Posterior cingulate gyrus (tissue), 11 donors: ENCODE measurements around the gene LAMA4.

Experiments used
- DNase-seq, 10 donors: peaks; one replicate each; pipeline versions ENCODE4 v3.0.0 to v3.0.0-alpha.2; 2020 to 2021; ENCODE audit warnings: mixed read lengths in 3 of 10
- intact Hi-C: fragments of 100-400 bp; cut with DNase I; formaldehyde crosslinking; loops from one replicate; pipeline ENCODE4 v1.15.1; 2023

LAMA4 gene

DNA sequence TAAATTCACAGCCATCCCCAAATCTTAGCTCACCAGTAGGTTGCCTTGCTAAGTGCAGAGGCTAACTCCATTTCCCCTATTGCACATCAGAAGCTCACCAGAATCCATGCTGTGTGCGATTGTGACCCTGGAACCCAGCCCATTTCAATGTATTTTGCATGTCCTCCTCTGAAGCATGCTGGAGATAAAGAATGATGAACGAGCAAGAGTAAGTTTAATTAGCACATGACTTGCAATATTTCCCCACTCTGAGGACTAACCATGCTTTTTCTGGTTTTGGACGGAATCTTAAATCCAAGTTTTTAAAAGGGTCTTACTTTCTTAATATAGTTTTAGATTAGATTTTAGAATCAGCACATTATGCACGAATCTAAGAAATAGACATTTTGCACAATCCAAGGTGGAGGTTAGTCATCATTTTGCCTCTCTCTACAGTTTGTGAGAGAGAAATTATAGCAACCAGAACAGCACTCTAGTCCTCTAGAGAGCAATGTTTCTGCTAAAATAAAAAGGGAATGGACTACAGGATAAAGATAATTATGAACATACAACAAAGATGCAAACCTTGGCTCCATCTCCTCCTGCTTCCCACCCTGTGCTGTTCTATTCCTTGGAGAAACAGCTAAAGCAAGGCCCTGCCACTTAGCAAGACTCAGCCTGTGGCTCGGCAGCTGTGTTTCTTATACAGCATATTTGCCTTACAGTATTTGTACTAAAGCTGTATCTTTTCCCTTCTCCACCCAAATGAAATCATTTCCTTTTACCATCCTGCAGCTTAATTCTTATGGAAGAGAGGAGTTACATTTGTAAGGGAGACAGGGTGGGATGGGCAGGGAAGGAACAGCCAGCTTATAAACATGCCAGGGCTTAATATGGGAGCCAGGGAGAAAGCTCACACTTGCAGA is 24.9 kb upstream of the LAMA4 start:
- peak in 4 of 10 donors; percentile 19 to 82 (median 60) for DNase-seq
- intact Hi-C loops, result no loop called here

DNA sequence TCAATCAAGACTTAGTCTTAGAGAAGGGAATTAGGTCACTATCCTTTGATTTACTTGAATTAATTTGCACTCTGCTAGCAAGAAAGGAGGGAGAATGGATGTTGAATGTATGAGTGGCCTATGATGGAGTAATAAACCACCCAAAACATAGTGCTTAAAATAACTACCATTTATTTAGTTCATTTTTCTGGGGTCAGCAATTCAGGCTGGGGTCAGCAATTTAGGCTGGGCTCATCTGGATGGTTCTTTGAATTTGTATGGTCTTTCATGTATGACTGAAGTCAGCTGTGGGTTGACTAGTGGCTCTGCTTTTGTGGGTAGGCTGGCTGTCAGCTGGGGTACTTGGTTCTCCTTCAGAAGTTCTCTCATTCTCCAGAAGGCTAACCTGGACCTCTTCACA is 21.0 kb upstream of the LAMA4 start:
- DNase-seq, result no peak

DNA sequence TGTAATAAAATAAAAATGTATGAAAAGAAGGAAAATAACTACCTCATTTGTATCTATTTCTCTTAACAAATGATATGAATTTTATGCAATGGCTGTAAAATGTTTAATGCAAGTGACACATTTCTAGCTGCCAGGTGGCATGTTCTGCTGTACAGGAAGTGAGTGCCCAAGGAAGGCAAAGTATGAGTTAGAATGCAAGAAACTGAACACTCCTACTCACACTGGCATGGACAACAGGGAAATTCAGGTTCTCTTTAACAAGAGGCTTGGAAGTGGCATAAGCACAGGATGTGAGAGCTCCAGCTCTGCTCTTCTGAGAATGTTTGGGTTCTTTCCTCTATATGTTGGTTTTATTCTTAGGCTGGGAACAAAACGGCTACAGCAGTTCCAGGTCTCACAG is 20.4 kb upstream of the LAMA4 start:
- intact Hi-C loops, result no loop called here
- DNase-seq, result peak in 2 of 10 donors; percentile 13 to 24

More for the DNA sequence above, 21.0 kb upstream of the LAMA4 start:
- intact Hi-C loops, result no loop called here

DNA sequence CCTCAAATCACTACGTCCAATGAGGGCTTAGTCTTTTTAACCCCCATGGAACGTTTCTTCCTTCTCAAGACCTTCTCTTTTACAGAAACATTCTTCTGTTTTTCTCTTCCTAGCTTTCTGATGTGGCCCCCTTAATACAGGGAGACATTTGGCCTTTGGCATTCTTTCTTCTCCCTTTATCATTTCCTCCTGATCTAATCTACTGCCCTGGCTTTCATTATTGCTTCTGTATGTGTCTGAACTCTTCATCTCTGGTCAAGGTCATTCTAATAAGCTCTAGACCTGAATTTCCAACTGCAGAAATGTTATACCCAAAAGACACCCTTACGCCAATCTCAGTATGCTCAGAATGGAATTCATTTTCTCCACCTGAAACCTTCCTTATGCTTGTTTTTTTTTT is 18.4 kb upstream of the LAMA4 start:
- DNase-seq, result no peak
- intact Hi-C loops, result no loop called here

DNA sequence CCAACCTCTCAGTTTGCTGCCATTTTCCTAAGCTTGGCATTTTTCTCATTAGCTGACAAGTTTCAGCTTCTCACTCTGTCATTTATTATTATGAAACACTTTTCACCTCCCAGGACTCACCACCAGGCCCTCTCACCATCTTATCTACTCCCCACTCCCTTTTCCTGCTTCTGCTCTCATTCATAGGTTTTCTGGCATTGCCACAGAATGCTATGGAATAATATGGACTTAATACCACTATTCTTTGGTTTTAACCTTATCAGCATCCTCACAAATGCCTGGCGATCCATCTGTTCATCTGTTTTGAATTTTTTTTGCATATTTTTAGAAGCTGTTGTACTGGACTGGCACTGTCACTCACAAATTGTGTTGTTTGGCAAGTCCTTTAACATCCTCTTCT is 16.4 kb upstream of the LAMA4 start:
- intact Hi-C loops, result no loop called here
- DNase-seq, result no peak

DNA sequence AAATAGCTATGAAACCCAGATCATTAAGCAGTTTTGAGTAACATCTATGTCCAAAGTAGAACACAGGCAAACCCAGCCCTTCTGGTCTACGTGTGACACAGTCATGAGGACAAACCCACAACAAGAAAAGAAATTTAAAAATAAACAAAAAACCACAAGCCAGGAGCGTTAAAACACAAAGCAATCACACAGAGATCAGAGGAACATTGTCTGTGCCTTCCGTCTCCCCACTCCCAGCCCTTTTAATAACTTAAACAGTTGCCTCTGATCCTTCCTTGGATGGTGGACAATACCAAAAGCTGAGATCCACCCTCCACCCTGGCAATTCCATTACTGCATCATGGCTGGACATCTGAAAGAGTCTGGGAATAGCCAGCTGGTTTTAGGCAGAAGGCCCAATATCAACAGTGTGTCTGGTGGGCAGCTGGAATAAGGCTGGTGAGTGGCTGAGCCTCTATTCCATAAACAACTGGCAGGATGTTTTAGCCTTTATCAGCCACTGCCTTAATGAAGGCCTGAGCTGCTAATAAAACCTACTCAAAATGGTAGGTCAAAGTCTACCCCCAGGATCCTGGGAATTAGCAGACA is 15.7 kb upstream of the LAMA4 start:
- no peak for DNase-seq
- intact Hi-C loops, result no loop called here

DNA sequence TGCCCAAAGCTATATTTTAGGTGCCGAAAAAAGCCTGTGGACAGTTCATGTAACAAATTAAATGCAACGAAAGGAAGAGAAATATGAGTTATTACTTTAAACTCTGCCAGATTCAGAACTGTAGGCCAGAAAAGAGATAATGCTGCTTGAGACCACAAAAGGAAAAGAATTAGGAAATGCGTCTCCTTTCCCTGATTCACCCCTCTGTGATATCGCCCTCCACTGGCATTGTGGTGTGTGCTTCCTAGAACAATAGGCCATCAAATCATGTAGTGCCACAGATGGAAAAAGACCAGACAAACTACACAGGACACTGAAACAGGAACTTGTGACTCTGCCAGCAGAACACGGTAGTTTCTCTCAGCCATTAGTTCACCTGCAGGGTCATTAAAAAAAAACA is 14.7 kb upstream of the LAMA4 start:
- intact Hi-C loops, result no loop called here
- DNase-seq, result no peak

DNA sequence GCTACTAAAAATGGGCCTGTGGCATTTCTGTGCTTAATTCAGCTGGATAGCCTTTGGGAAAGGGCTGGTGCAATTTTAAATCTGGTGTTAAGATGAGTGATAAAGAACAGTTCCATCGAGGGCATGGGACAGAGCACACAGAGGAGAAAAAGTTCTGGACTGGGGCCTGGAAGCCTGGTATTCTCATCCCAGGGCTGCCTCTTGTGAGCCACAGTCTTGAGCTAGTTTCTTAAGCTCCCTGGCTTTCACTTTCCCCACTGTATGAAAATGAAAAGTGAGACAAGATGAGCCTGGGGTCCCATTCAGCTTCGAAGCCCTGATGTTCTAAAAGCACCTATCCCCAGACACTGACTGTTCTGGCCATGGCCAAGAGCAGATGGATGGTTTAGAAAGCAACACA is 14.3 kb upstream of the LAMA4 start:
- intact Hi-C loops, result no loop called here

DNA sequence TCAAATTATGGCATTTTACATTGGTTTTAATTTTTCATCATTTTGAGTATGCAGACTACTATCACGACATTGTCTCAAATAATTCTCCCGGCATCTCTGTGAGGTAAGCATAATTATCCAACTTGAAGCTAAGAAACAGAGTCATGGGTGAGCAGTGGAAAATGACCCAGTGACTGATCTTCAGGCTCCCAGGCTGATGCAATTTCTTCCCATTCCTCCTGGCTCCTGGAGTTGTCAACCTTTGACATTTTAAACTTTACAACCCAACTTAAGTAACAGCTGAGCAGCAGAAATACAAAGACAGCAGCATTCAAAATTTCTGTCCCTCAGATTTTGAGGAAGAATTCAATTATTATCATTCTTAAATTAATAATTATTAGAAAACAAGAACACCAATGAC is 13.7 kb upstream of the LAMA4 start:
- intact Hi-C loops, result no loop called here
- DNase-seq, result no peak

More for the DNA sequence above, 14.3 kb upstream of the LAMA4 start:
- no peak for DNase-seq

DNA sequence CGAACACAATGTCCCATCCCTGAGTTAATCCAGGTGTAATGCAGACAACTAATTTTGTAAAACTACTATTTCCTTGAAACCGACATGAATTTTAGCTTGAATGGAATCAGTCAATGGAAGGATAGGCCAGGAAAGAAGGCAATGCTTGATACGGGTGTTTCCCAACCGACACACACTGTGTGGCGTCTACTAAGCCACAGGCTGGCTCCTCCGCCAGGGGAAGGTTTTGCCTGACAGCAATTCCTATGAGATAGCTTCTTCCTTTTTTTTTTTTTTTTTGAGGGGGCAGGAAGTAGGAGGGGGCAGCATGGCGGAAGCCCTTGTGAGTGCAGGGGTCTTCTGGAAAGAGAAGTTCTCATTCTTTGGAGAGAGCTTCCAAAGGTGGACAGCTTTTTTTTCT is 12.0 kb upstream of the LAMA4 start:
- no peak for DNase-seq

DNA sequence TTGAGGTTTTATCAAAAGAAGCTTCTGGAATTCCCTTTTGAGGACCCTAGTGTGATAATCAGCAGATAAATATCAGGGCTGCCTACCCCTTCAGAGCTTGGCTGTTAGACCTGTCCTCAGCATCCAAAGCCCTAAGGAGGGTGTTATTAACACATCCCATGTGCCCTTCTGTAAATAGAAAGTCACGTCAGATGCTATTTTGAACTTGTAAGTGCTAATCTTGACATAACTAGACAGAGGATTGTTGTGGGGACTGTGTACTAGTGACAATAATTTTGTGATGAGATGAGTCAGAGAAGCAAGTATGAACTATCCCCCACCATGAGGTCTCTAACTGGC is 4.9 kb upstream of the LAMA4 start:
- intact Hi-C loops, result no loop called here
- no peak for DNase-seq

More for the DNA sequence above, 12.0 kb upstream of the LAMA4 start:
- intact Hi-C loops, result no loop called here

DNA sequence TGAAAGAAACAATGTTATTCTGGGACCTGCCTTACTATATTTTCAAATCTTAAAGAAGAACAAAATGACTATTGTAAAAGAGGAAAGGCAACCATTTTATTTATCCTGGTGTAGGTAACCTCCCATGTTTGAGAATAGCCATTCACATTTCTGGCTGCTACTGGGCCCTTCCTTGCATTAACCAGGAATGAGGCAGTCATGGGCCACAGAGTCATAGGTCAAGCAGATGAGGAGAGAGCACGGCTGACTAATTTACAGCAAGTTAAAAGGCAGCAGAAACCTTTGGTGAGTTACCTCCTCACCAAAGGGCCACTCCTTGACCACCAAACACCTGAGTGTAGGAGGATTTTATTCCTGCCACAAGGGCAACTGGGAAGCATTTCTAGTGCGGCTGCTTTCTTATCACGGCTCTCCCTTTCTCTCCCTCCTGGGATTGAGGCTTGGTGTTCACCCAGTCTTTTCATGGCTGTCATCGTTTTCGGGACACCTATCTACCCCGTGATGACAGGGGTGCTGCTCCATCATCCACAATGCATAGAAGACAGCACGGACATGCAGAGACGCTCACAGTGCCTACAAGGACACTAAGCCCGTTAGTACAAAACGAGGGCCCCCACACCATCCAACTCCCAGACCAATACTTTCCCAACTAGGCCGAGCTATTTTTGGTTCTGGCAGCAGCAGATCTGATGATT is 4.4 kb upstream of the LAMA4 start:
- DNase-seq, result no peak
- intact Hi-C loops, result no loop called here

DNA sequence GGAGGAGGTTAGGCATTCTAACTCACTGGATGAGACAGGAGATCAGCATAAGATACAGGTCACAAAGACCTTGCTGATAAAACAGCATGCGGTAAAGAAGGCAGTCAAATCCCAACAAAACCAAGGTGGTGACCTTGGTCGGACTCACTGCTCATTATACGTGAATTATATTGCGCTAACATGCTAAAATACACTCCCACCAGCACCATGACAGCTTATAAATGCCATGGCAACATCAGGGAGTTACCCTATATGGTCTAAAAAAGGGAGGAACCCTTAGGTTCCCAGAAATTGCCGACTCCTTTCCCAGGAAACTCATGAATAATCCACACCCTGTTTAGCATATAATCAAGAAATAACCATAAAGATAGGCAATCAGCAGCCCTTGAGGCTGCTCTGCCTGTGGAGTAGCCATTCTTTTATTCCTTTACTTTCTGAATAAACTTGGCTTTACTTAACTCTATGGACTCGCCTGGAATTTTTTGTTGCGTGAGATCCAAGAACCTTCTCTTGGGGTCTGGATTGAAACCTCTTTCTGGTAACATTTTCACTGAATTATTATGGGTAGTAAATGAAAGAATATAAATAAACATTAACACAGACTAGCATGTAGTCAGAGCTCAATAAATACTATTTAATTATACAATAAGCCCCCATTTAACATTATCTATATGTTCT is 3.0 kb upstream of the LAMA4 start:
- no peak for DNase-seq
- intact Hi-C loops, result no loop called here

DNA sequence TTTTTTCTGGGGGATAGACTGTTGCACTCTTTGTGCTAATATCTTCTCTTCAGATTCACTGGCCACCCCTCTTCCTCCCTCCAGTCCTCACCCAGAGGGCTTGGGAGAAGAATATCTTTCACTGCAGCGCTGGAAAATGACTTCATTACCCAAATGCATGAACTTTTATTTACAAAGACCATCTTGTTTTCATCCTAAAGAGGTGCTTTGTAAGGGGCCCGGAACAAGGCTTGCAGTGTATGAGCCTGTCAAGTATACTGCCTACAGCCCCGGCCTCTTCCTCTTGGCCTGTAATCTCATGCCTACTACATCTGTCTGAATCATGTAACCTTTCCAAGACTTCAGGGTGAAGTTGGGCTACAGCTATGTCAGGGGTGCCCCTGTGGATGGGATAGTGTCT is 554 bp upstream of the LAMA4 start:
- DNase-seq, result peak in 1 of 10 donors; percentile 17

DNA sequence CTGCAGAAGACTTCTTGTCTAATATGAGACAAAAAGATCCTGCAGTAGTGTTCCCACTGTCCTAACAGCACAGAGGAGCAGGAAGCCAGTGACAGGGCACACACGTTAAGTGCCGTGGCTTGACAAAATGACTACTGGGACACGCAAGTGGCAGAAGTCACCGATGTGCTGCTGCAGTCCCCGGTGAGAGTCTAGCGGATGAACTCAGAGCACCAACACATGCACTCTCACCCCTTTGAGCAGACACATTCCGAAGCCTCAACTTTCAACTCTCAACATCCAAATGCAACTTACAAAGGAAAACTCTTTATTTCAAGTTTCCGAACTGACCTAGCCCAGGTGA is 898 bp downstream of the LAMA4 start:
- intact Hi-C loops, result no loop called here
- no peak for DNase-seq

More for the DNA sequence above, 554 bp upstream of the LAMA4 start:
- intact Hi-C loops, result no loop called here

DNA sequence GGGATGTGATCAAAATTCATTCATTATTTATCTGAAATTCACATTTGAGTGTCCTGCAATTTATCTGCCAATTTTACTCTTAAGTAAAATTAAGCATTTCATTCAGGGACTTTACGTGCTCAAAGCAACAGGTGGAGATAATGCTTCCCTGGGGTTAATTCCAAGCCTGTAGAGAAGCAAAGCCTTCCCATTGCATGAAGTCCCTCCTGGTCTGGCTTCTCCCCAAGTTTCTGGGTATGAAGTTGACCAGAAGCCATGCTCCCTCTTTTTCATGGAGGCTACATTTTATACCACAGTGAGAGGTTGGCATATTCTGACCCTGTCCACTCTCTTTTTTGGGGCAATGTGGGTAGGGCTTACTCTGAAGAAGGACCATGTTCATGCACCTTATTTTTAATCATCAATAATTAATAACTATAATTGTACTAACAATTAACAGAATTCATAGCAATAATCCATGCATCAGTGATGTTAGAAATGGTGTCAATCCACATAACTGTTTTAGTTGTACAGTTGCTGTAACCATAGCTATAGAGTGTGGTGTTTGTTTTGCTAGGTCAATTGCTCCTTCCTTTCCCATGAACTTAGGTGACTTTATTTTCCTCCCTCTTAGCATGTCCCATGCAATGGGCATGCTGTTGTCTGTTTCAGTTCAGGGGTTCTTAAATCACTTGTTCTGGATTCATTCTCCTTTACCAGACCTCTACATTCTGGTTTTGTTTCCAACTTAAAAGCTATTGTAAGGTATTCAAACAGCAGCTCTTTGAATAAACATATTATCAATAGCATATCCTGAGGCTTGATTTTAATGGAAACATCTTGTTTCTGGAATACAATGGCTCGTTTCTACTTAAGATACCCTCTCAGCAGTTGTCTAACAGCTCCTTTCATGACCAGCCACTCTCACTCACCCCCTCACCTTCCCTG is 1.5 kb downstream of the LAMA4 start:
- intact Hi-C loops, result no loop called here
- no peak for DNase-seq

DNA sequence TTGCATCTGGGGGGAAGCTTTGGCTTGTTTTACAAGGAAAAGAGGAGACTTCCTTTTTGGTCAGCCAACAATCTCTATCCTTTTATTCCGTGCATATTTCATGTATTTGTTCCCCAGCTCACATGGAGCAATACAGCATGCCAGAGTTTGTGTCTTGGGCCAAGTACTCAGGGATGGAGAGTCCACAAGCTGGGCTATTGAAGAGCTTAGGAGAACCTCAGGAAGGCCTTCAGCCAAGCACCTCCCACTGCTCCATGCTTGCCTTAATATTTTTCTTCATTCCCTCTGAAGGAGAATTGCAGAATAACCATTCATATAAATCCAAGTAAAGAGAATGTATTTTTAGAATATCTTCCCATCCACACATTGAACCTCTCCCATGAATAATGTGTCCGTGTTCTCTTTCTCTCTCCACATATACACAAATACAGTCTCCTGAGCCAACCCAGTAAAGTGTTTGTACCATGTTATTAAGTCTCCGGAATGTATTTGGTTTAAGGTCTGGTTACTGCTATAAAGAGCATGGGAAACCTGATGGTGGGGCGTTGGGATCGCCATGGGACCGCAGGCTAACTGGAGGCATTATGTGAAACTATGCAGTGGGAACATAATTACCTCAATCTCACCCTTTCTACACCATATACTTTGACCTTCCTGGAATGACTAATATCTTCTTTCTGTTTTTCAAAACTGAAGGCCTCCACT is 3.0 kb downstream of the LAMA4 start:
- intact Hi-C loops, result no loop called here
- no peak for DNase-seq

DNA sequence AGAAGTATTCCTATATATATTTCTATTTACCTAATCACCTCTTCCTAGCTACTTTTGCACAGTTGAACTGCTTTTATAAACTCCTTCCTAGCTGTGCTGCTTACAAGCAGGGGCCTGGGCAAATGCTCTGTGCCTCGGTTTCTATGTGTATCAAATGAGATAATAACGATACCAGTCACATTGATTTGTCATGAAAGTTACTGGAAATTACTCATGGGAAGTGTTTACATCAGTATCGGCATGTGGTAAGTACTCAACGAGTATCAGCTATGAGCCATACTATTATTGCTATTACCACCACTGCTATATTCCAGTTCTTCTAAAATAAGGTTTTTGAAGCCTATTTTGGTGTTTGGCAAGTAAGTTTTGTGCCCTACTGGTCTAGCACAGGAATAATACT is 4.9 kb downstream of the LAMA4 start:
- intact Hi-C loops, result no loop called here
- DNase-seq, result no peak

DNA sequence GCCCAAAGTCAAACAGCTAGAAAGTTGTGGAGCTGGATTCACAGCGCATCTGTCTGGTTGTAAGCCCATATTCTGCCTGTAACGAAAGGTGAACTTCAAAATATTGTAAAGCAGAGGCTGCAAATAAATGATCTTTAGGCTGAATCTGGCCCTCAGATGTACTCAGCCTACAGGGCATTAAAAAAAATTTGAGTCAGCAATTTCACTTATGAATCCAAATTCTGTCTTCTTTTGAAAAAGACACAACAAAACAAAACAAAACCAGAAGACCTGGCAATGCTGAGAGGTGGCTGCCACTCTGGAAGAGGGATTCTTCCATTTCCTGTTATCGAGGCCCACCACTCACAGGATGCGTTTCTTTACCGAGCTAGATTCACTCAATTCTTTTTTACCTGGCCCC is 7.1 kb downstream of the LAMA4 start:
- intact Hi-C loops, result no loop called here

More for the DNA sequence above, 7.1 kb downstream of the LAMA4 start:
- DNase-seq, result no peak
